ENCODE data around the gene COLEC12. TPM values are rescaled to one million over a fixed set of nuclear protein-coding genes. Genes with fewer than 3 reads are reported as not detected.
"Not testable (repeated sequence)": the region's sequence is repeated elsewhere in the genome, so short reads cannot be mapped to it uniquely, and the experiment has no call there.

Gene COLEC12
- total RNA-seq, 4 donors from 2014 or later: 2.1 to 6.2 (median 5.2) TPM

DNA sequence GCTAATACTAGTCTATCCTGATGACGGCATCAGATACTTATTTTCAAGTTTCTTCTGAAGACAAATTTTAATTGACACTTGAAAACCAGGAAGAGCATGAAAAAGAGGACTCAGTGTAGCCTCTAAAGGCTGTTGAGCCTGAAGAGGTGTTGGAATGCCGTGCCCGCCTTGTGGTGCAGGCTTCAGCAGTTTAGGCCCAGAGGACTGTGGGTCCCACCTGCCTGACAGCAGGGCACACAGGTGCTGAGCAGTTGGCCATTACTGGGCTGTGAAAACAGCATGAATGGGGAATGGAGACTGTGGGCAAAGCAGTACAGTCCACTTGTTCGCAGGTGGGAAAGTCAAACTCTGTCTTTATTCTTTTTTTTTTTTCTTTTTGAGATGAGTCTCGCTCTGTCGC lies 182.9 kb downstream of the COLEC12 start:
- no peak overlapping the region for H3K4me3 ChIP-seq
- H3K27me3 ChIP-seq: no peaks in the 10 kb centered on the region
- peaks cover under 1% of the 10 kb centered on the region for H3K4me1 ChIP-seq
- H3K27ac ChIP-seq: no peak overlapping the region
- TF ChIP-seq EP300 (IDR thresholded peaks at IDR 0.05) (no peak), CTCF (IDR thresholded peaks at IDR 0.05) (no peak), POLR2AphosphoS5 (IDR thresholded peaks at IDR 0.05) (no peak), POLR2A (IDR thresholded peaks at IDR 0.05) (no peak)
- no peaks in the 10 kb centered on the region for H3K9me3 ChIP-seq
- no peaks in the 10 kb centered on the region for H3K36me3 ChIP-seq
- peak in 1 of 2 donors; percentile 50 for DNase-seq (ENCODE audit: low spot score in 2 of 2)
- WGBS: 85% methylated on average over 6 of the region's 6 CpGs

DNA sequence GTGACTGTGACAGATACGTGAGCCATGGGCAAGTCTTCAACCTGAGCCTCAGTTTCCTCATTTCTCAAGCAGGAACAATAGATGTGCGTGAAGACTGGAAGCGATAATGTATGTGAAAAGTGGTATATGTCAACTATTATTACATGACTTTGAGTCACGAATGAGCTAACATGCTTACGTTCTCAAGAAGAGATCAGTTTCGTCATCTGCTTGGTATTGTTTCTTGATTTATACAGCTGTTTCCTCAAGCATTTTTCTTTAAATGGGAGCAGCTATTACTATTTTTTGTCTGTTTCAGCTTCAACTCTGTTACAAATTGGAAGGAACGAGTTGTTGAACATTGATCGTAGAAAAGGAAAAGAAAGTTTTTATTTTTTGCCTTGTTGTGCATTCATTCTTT lies 184.1 kb downstream of the COLEC12 start:
- 77% methylated on average over 8 of the region's 8 CpGs for WGBS
- no peak for TF ChIP-seq POLR2AphosphoS5 (IDR thresholded peaks at IDR 0.05)
- TF ChIP-seq CTCF (IDR thresholded peaks at IDR 0.05): no peak
- no peak for TF ChIP-seq EP300 (IDR thresholded peaks at IDR 0.05)
- no peak for TF ChIP-seq POLR2A (IDR thresholded peaks at IDR 0.05)
- H3K9me3 ChIP-seq: no peaks in the 10 kb centered on the region
- H3K36me3 ChIP-seq: no peaks in the 10 kb centered on the region
- no peaks in the 10 kb centered on the region for H3K4me1 ChIP-seq
- H3K27me3 ChIP-seq: no peaks in the 10 kb centered on the region
- no peak overlapping the region for H3K4me3 ChIP-seq
- no peak overlapping the region for H3K27ac ChIP-seq
- no peak for DNase-seq (ENCODE audit: low spot score in 2 of 2)

- Histone ChIP-seq H3K36me3 (no peaks in the 10 kb centered on the region), H3K4me1 (no peaks in the 10 kb centered on the region), H3K4me3 (no peak overlapping the region), H3K9me3 (no peaks in the 10 kb centered on the region), H3K27ac (no peak overlapping the region), H3K27me3 (no peaks in the 10 kb centered on the region)
- no peak for DNase-seq (ENCODE audit: low spot score in 2 of 2)
- no peak for TF ChIP-seq EP300 (IDR thresholded peaks at IDR 0.05)
- no peak for TF ChIP-seq POLR2AphosphoS5 (IDR thresholded peaks at IDR 0.05)
- TF ChIP-seq CTCF (IDR thresholded peaks at IDR 0.05): no peak
- no peak for TF ChIP-seq POLR2A (IDR thresholded peaks at IDR 0.05)
These were observed 186.6 kb downstream of the COLEC12 start for GRCh38 chr18:313931-314330.

DNA sequence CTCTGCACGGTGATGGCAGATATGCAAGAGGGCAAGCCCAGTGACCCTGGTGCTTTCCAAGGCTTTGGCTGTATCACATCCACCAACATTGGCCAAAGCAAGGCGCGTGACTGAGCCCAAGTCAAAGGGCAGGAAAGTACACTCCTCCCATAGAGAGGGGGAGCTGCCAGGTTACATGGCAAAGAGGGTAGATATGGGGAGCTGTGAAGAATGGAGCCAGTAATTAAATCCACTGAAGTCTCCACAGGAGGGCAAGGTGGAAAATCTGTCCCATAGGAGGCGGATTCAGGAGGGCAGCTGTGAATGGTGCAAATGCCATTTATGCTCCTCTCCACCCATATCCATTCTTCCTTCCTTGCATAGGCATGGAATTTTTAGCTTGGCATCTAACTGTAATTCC lies 188.1 kb downstream of the COLEC12 start:
- TF ChIP-seq POLR2AphosphoS5 (IDR thresholded peaks at IDR 0.05): no peak
- Histone ChIP-seq H3K27me3 (no peaks in the 10 kb centered on the region), H3K4me3 (no peak overlapping the region), H3K36me3 (no peaks in the 10 kb centered on the region), H3K9me3 (no peaks in the 10 kb centered on the region), H3K4me1 (no peaks in the 10 kb centered on the region), H3K27ac (no peak overlapping the region)
- 75% methylated on average over 4 of the region's 4 CpGs for WGBS
- no peak for DNase-seq (ENCODE audit: low spot score in 2 of 2)

- Histone ChIP-seq H3K27ac (no peak overlapping the region), H3K9me3 (no peaks in the 10 kb centered on the region), H3K27me3 (peaks cover 2% of the 10 kb centered on the region), H3K4me1 (no peaks in the 10 kb centered on the region), H3K4me3 (no peak overlapping the region), H3K36me3 (no peaks in the 10 kb centered on the region)
- DNase-seq (ENCODE audit: low spot score in 2 of 2): no peak
- TF ChIP-seq EP300 (IDR thresholded peaks at IDR 0.05) (no peak), POLR2AphosphoS5 (IDR thresholded peaks at IDR 0.05) (no peak), POLR2A (IDR thresholded peaks at IDR 0.05) (no peak), CTCF (IDR thresholded peaks at IDR 0.05) (no peak)
These were observed 190.5 kb downstream of the COLEC12 start for GRCh38 chr18:310042-310441.

- H3K36me3 ChIP-seq; H3K27me3 ChIP-seq; H3K4me1 ChIP-seq; DNase-seq (ENCODE audit: low spot score in 2 of 2); H3K9me3 ChIP-seq; H3K27ac ChIP-seq; H3K4me3 ChIP-seq: not testable (repeated sequence)
- WGBS: 83% methylated on average over 4 of the region's 4 CpGs
These were observed 192.4 kb downstream of the COLEC12 start for GRCh38 chr18:308086-308485.
